Measurements from ENCODE around the gene ATXN7L1. TPM values are rescaled to one million over a fixed set of nuclear protein-coding genes. Genes with fewer than 3 reads are reported as not detected.
"Not testable (repeated sequence)": the region's sequence is repeated elsewhere in the genome, so short reads cannot be mapped to it uniquely, and the experiment has no call there.

Gene ATXN7L1
- total RNA-seq, 2 experiments from 2014 or later = 11.2 to 16.9 TPM

DNA sequence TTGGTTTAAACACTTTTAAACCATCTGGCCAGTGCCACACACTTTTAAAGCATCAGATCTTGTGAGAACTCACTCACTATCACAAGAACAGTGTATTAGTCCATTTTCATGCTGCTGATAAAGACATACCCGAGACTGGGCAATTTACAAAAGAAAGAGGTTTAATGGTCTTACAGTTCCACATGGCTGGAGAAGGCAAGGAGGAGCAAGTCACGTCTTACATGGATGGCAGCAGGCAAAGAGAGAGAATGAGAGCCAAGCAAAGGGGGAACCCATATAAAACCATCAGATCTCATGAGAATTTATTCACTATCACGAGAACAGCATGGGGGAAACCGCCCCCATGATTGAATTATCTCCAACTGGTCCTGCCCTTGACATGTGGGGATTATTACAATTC lies 165.7 kb downstream of the ATXN7L1 start:
- H3K9me3 Mint-ChIP-seq (ENCODE audit: low read depth) = peaks cover 21% of the 10 kb centered on the region
- H3K4me3 Mint-ChIP-seq; intact Hi-C loops (cut with DNase I, micrococcal nuclease); H3K27me3 Mint-ChIP-seq; H3K27ac Mint-ChIP-seq; ATAC-seq; DNase-seq; POLR2A ChIA-PET; CTCF ChIA-PET: not testable (repeated sequence)
- peaks cover 24% of the 10 kb centered on the region for H3K36me3 Mint-ChIP-seq (ENCODE audit: low read depth)
- H3K4me1 Mint-ChIP-seq = peaks cover 22% of the 10 kb centered on the region

DNA sequence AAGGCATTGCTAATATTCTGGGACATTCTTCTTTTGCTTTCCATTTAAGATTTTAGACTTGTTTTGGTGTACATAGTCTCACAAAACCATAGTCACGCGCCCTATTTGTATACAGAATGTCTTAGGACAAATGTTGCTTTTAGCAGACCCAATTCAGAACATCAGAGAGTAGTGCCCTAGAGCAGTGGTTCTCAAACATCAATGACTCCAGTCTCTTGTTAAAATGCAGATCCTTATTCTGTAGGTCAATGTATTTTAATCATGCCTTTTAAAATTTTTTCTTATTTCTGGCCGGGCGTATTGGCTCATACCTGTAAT lies 167.7 kb downstream of the ATXN7L1 start:
- Mint-ChIP-seq H3K9me3 (ENCODE audit: low read depth) (peaks cover 21% of the 10 kb centered on the region), H3K4me1 (peaks cover 15% of the 10 kb centered on the region), H3K27me3 (no peaks in the 10 kb centered on the region), H3K4me3 (no peak overlapping the region), H3K36me3 (ENCODE audit: low read depth) (peaks cover 24% of the 10 kb centered on the region), H3K27ac (no peak overlapping the region)
- POLR2A ChIA-PET = no interaction called here
- CTCF ChIA-PET = no interaction called here
- intact Hi-C loops (cut with DNase I, micrococcal nuclease) = no loop called here
- no peak for DNase-seq
- no peak for ATAC-seq

DNA sequence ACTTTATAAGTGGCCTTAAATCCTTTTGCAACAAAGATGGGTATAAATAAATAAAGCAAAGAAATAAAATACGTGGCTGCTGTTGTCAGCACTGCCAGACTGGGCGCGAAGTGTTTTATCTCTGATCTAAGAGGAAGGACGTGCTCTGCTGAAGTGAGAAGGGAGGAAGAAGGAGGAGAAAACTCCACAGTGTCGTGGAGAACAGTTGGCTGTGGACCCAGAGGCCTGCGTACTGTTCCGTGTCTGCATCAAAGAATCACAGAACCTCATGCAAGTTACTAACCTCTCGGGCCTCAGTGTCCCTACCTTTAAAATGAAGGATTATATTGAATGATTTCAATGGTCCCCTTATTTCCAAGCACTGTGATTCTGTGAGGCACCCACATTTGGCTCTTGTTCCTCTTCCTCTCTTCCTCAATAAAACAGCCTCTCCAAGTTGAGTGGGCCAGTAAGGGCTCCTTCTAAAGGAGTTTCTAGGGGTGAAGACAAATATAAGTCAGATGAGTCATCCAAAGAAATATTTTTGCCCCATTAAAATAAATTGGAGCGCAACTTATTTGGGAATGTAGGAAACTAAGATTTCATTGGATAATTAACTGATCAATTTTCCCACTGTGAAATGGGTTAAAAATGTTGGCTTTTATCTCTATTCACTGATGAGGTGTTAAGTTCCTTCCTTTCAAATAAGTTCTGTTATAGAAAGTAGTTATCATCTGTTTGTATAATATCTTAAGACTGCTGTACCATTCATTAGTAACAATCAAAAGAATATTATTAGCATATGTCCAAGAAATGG lies 168.2 kb downstream of the ATXN7L1 start:
- peaks cover 20% of the 10 kb centered on the region for H3K9me3 Mint-ChIP-seq (ENCODE audit: low read depth)
- H3K27ac Mint-ChIP-seq = no peak overlapping the region
- intact Hi-C loops (cut with DNase I, micrococcal nuclease) = no loop called here
- ATAC-seq (no peak), DNase-seq (no peak)
- CTCF ChIA-PET = no interaction called here
- POLR2A ChIA-PET = no interaction called here
- H3K4me1 Mint-ChIP-seq = peaks cover 15% of the 10 kb centered on the region
- peaks cover 22% of the 10 kb centered on the region for H3K36me3 Mint-ChIP-seq (ENCODE audit: low read depth)
- no peaks in the 10 kb centered on the region for H3K27me3 Mint-ChIP-seq
- H3K4me3 Mint-ChIP-seq = no peak overlapping the region

DNA sequence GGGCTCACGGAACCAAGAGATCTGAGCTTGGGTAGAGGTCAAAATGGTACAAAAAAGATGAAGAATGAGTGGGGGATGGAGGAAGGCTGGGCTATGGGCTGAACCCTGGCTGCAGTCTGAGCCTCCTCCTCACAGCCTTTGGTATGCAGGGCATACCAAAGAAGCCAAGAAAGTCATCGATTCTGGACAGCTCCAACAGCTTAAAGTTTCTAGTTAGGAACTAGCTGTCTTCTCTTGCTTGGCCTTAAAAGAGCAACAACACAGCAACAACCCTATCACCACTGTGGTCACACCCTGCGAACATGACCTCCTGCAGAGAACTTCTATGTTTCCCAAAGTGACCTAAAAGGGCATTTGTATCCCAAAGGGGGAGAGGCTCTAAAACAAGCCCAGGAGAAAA lies 169.0 kb downstream of the ATXN7L1 start:
- Mint-ChIP-seq H3K27me3 (no peaks in the 10 kb centered on the region), H3K9me3 (ENCODE audit: low read depth) (peaks cover 14% of the 10 kb centered on the region), H3K4me1 (peaks cover 15% of the 10 kb centered on the region), H3K27ac (no peak overlapping the region), H3K36me3 (ENCODE audit: low read depth) (peaks cover 16% of the 10 kb centered on the region), H3K4me3 (no peak overlapping the region)
- ChIA-PET CTCF (interaction anchor here (0.7 kb wide), 1 partner anchor 18 kb away, joined by 3 read pairs; no protein-coding TSS in a partner anchor), POLR2A (no interaction called here)
- DNase-seq (no peak), ATAC-seq (no peak)
- intact Hi-C loops (cut with DNase I, micrococcal nuclease) = no loop called here

DNA sequence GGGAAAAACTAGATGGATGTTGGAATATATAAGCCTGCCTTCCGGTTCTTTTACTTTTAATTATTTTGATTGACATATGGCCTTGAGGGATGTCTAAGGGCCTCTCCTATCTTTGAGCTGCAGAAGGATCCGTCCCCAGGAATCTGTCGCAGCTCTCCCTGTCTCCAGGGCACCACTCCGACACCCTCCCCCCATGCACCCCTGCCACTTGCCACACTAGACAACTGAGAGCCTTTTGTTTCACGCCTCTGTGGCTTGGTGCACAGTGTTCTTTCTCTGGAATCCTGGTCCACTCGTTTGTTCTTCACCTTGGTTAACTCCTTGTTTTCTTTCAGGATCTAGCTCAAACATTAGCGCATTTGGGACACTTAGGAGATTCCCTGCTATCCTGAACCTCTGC lies 171.0 kb downstream of the ATXN7L1 start:
- ATAC-seq (no peak), DNase-seq (no peak)
- H3K4me1 Mint-ChIP-seq = peaks cover 15% of the 10 kb centered on the region
- H3K4me3 Mint-ChIP-seq = no peak overlapping the region
- H3K9me3 Mint-ChIP-seq (ENCODE audit: low read depth) = peaks cover 3% of the 10 kb centered on the region
- CTCF ChIA-PET = interaction anchor here (0.6 kb wide), 1 partner anchor 148 kb away, joined by 3 read pairs; no protein-coding TSS in a partner anchor
- intact Hi-C loops (cut with DNase I, micrococcal nuclease) = no loop called here
- peaks cover 3% of the 10 kb centered on the region for H3K36me3 Mint-ChIP-seq (ENCODE audit: low read depth)
- POLR2A ChIA-PET = no interaction called here
- no peak overlapping the region for H3K27ac Mint-ChIP-seq
- H3K27me3 Mint-ChIP-seq = no peaks in the 10 kb centered on the region

DNA sequence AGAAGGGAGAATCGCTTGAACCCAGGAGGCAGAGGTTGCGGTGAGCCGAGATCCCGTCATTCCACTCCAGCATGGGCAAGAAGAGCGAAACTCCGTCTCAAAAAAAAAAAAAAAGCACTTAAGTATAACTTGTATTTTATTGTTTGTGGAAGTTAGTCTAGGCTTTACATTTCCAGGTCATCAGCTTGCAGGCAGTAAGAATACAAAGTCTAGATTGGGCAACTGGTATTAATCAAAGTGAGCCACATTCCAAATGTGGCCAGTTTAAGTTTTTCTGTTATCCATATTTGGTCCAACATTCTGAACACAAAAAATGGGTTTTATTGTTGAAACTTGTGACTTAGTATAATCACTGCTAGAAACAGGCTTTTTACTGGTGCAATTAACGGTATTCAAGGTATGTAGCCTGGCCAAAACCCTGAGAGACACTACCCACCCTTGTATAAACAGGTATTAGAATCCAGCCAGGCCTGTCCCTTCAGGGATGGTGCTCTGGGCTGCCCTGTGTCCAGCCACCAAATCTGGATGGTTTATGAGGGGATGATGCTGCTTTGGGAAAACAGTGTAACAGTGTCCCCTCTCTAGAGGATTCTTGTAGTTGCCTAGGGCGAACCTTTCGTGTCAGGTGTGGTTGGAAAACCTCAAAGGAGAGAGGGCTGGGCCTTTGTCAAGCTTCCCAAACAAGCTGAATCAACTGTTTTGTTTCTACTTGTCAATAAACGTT lies 173.0 kb downstream of the ATXN7L1 start:
- CTCF ChIA-PET = no interaction called here
- no peaks in the 10 kb centered on the region for H3K36me3 Mint-ChIP-seq (ENCODE audit: low read depth)
- peaks cover 9% of the 10 kb centered on the region for H3K4me1 Mint-ChIP-seq
- H3K27ac Mint-ChIP-seq = no peak overlapping the region
- ATAC-seq = no peak
- POLR2A ChIA-PET = no interaction called here
- H3K27me3 Mint-ChIP-seq = no peaks in the 10 kb centered on the region
- intact Hi-C loops (cut with DNase I, micrococcal nuclease) = no loop called here
- no peaks in the 10 kb centered on the region for H3K9me3 Mint-ChIP-seq (ENCODE audit: low read depth)
- DNase-seq = no peak
- H3K4me3 Mint-ChIP-seq = no peak overlapping the region

GRCh38 chr7:105699568-105700236 lies 176.7 kb downstream of the ATXN7L1 start:
- CTCF ChIA-PET = interaction anchor here (1.1 kb wide), 1 partner anchor 42 kb away, joined by 3 read pairs; no protein-coding TSS in a partner anchor
- Mint-ChIP-seq H3K36me3 (ENCODE audit: low read depth) (peaks cover 6% of the 10 kb centered on the region), H3K4me1 (no peaks in the 10 kb centered on the region), H3K9me3 (ENCODE audit: low read depth) (peaks cover 8% of the 10 kb centered on the region), H3K27me3 (no peaks in the 10 kb centered on the region), H3K4me3 (no peak overlapping the region), H3K27ac (no peak overlapping the region)
- POLR2A ChIA-PET = no interaction called here
- DNase-seq (no peak), ATAC-seq (no peak)
- intact Hi-C loops (cut with DNase I, micrococcal nuclease) = no loop called here

GRCh38 chr7:105698531-105698930 lies 177.9 kb downstream of the ATXN7L1 start:
- POLR2A ChIA-PET = no interaction called here
- H3K27ac Mint-ChIP-seq = no peak overlapping the region
- DNase-seq (no peak), ATAC-seq (no peak)
- H3K36me3 Mint-ChIP-seq (ENCODE audit: low read depth) = peaks cover 6% of the 10 kb centered on the region
- H3K27me3 Mint-ChIP-seq = no peaks in the 10 kb centered on the region
- peaks cover 8% of the 10 kb centered on the region for H3K9me3 Mint-ChIP-seq (ENCODE audit: low read depth)
- intact Hi-C loops (cut with DNase I, micrococcal nuclease) = no loop called here
- H3K4me1 Mint-ChIP-seq = peaks cover 3% of the 10 kb centered on the region
- no peak overlapping the region for H3K4me3 Mint-ChIP-seq
- CTCF ChIA-PET = interaction anchor here (1.2 kb wide), 1 partner anchor 44 kb away, joined by 3 read pairs; no protein-coding TSS in a partner anchor

GRCh38 chr7:105697753-105698152 lies 178.6 kb downstream of the ATXN7L1 start:
- ChIA-PET POLR2A (no interaction called here), CTCF (no interaction called here)
- no peak for ATAC-seq
- peaks cover 9% of the 10 kb centered on the region for H3K4me1 Mint-ChIP-seq
- no peak overlapping the region for H3K27ac Mint-ChIP-seq
- intact Hi-C loops (cut with DNase I, micrococcal nuclease) = no loop called here
- H3K36me3 Mint-ChIP-seq (ENCODE audit: low read depth) = peaks cover 6% of the 10 kb centered on the region
- H3K27me3 Mint-ChIP-seq = no peaks in the 10 kb centered on the region
- DNase-seq = no peak
- H3K9me3 Mint-ChIP-seq (ENCODE audit: low read depth) = peaks cover 8% of the 10 kb centered on the region
- no peak overlapping the region for H3K4me3 Mint-ChIP-seq

DNA sequence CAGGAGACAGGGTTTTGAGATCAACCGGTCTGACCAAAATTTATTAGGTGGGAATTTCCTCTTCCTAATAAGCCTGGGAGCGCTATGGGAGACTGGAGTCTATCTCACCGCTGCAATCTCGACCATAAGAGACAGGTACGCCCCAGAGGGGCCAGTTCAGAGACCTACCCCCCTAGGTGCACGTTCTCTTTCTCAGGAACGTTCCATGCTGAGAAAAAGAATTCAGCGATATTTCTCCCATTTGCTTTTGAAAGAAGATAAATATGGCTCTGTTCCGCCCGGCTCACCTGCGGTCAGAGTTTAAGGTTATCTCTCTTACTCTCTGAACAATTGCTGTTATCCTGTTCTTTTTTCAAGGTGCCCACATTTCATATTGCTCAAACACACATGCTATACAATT lies 179.2 kb downstream of the ATXN7L1 start:
- H3K4me3 Mint-ChIP-seq; DNase-seq; ATAC-seq; POLR2A ChIA-PET; CTCF ChIA-PET; H3K9me3 Mint-ChIP-seq (ENCODE audit: low read depth); H3K27ac Mint-ChIP-seq; H3K36me3 Mint-ChIP-seq (ENCODE audit: low read depth); intact Hi-C loops (cut with DNase I, micrococcal nuclease); H3K27me3 Mint-ChIP-seq: not testable (repeated sequence)
- H3K4me1 Mint-ChIP-seq = peaks cover 14% of the 10 kb centered on the region

GRCh38 chr7:105693576-105693975 lies 182.8 kb downstream of the ATXN7L1 start:
- intact Hi-C loops (cut with DNase I, micrococcal nuclease) = loop anchor here in 1 of 2 experiments (5.0 kb wide), 1 partner anchor 329 kb away; no protein-coding TSS in a partner anchor
- H3K9me3 Mint-ChIP-seq (ENCODE audit: low read depth) = peaks cover 8% of the 10 kb centered on the region
- H3K27me3 Mint-ChIP-seq = no peaks in the 10 kb centered on the region
- H3K4me1 Mint-ChIP-seq = peaks cover 40% of the 10 kb centered on the region
- DNase-seq = no peak
- ChIA-PET POLR2A (no interaction called here), CTCF (no interaction called here)
- H3K36me3 Mint-ChIP-seq (ENCODE audit: low read depth) = peaks cover 6% of the 10 kb centered on the region
- no peak overlapping the region for H3K4me3 Mint-ChIP-seq
- no peak overlapping the region for H3K27ac Mint-ChIP-seq
- no peak for ATAC-seq

All from activated CD4-positive, alpha-beta T cell treated with anti-CD3 and anti-CD28 coated beads for 36 hours (primary cell).